Adrenal gland (tissue), 5 donors: Measurements from ENCODE around the gene CXADR.
"Not testable (repeated sequence)": the region's sequence is repeated elsewhere in the genome, so short reads cannot be mapped to it uniquely, and the experiment has no call there.

Experiments
- CTCF ChIP-seq, 6 experiments: fragments of 450-650 bp in 4 of 6; fragments of 200-600 bp in 2 of 6; sonication (generic) in 1 of 6; IDR thresholded peaks; 1 replicate in 5 of 6; 2 replicates in 1 of 6; pipeline versions ENCODE4 v1.5.1 to v1.8.0; 2016 to 2021; ENCODE audit warnings: antibody characterized with exemption in 6 of 6, mild to moderate bottlenecking in 2 of 6, moderate library complexity in 1 of 6
- POLR2A ChIP-seq, 2 donors: fragments of 450-650 bp; IDR thresholded peaks; one replicate each; pipeline ENCODE4 v1.6.1; 2017; ENCODE audit warnings: antibody characterized with exemption in 2 of 2, mild to moderate bottlenecking in 2 of 2, moderate library complexity in 1 of 2
- donor health status: DM: no; HTN: no; CAD: no.

- not testable (repeated sequence) for TF ChIP-seq CTCF, POLR2A (IDR thresholded peaks at IDR 0.05)
These were observed 4.2 kb downstream of the CXADR start for GRCh38 chr21:17517008-17517407.
